ENCODE results near the gene NDUFB10.

DNA sequence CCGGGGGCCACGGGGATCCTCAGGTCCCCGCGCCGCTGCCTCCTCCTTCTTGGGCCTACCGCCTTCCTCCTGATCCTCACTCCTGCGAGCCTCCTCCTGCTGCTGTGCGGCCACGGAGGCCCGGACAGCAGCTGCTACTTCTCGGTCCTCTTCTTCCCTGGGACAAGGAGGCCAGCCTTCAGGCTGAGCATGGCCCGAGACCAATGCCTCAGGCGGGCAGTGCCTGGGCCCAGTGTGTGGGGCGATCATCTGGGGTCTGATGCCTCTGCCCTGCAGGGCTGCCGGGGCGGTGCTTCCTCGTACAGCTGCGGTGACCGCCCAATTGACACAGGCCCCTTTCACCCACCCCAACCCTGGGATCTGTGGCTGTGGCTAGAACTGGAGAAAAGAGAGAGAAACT, 41.7 kb downstream of the NDUFB10 start:
- TF ChIP-seq, protein P1, sequence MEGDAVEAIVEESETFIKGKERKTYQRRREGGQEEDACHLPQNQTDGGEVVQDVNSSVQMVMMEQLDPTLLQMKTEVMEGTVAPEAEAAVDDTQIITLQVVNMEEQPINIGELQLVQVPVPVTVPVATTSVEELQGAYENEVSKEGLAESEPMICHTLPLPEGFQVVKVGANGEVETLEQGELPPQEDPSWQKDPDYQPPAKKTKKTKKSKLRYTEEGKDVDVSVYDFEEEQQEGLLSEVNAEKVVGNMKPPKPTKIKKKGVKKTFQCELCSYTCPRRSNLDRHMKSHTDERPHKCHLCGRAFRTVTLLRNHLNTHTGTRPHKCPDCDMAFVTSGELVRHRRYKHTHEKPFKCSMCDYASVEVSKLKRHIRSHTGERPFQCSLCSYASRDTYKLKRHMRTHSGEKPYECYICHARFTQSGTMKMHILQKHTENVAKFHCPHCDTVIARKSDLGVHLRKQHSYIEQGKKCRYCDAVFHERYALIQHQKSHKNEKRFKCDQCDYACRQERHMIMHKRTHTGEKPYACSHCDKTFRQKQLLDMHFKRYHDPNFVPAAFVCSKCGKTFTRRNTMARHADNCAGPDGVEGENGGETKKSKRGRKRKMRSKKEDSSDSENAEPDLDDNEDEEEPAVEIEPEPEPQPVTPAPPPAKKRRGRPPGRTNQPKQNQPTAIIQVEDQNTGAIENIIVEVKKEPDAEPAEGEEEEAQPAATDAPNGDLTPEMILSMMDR (IDR thresholded peaks at IDR 0.05) = no peak
- TF ChIP-seq POLR2A (IDR thresholded peaks at IDR 0.05) = no peak

Measured in esophagus squamous epithelium (tissue), 4 donors.